Astrocyte of the cerebellum (primary cell): Measurements from ENCODE around the gene CERK.

ENCODE experiments used
- DNase-seq: peaks from one replicate; pipeline ENCODE4 v3.0.0-alpha.2; 2011; ENCODE audit warnings: low read depth
- H3K4me3 ChIP-seq: 2 replicates; pipeline ENCODE4 v1.5.1; 2011; ENCODE audit warnings: mild to moderate bottlenecking, low read depth, low read length, moderate library complexity
- CTCF ChIP-seq: IDR thresholded peaks from 2 replicates; pipeline ENCODE4 v1.5.1; 2012; ENCODE audit warnings: low read length, low read depth, moderate library complexity, mild to moderate bottlenecking; ENCODE audit errors: missing control alignments
- in situ Hi-C: cut with HindIII; loops from 2 replicates; pipeline ENCODE4 v1.10.0; 2017; ENCODE audit warnings: low sequenced_read_pairs

Gene CERK

DNA sequence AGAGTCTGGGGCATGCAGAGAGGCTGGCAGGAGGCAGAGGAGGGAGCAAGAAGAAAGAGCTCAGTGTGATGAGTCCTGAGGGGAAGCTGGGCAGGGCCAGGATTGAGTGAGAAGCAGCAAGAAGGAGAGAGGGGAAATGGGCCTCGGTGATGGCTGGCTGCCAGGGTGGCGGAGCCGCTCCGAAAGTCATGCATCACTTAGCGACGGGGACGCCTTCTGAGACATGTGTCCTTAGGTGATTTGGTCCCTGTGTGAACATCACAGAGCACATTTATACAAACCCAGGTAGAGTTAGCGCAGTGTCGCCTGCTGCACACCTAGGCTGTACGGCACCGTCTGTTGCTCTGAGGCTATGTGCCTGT is 39.5 kb upstream of the CERK start:
- TF ChIP-seq CTCF: no peak
- H3K4me3 ChIP-seq: no peak overlapping the region
- DNase-seq: no peak
- in situ Hi-C loops: no loop called here

- no peak overlapping the region for H3K4me3 ChIP-seq
- no peak for DNase-seq
- in situ Hi-C loops: no loop called here
- TF ChIP-seq CTCF: no peak
Measured at GRCh38 chr22:46776876-46777608, 39.0 kb upstream of the CERK start.

- in situ Hi-C loops: no loop called here
- H3K4me3 ChIP-seq: no peak overlapping the region
Measured at GRCh38 chr22:46775850-46776826, 38.1 kb upstream of the CERK start.

GRCh38 chr22:46774980-46775849 is 37.2 kb upstream of the CERK start:
- in situ Hi-C loops: no loop called here
- DNase-seq: no peak
- no peak overlapping the region for H3K4me3 ChIP-seq
- TF ChIP-seq CTCF: no peak

More at GRCh38 chr22:46775850-46776826, 38.1 kb upstream of the CERK start:
- no peak for TF ChIP-seq CTCF
- no peak for DNase-seq

- H3K4me3 ChIP-seq: no peak overlapping the region
- DNase-seq: no peak
- in situ Hi-C loops: no loop called here
- TF ChIP-seq CTCF: no peak
Measured at GRCh38 chr22:46774253-46774979, 36.4 kb upstream of the CERK start.

GRCh38 chr22:46773076-46773475 is 35.0 kb upstream of the CERK start:
- TF ChIP-seq CTCF: no peak
- H3K4me3 ChIP-seq: no peak overlapping the region
- in situ Hi-C loops: no loop called here
- DNase-seq: no peak
